Measurements from ENCODE around the gene ATP8A2.

Gene ATP8A2

GRCh38 chr13:25686831-25687470 lies 315.2 kb downstream of the ATP8A2 start:
- DNase-seq (ENCODE audit: low spot score): no peak

- no peak for DNase-seq (ENCODE audit: low spot score)
Observed at GRCh38 chr13:25687471-25688225, 315.9 kb downstream of the ATP8A2 start.

GRCh38 chr13:25688536-25688935 lies 316.8 kb downstream of the ATP8A2 start:
- DNase-seq (ENCODE audit: low spot score): no peak

GRCh38 chr13:25689539-25689938 lies 317.8 kb downstream of the ATP8A2 start:
- no peak for DNase-seq (ENCODE audit: low spot score)

- no peak for DNase-seq (ENCODE audit: low spot score)
Observed at GRCh38 chr13:25690582-25690981, 318.8 kb downstream of the ATP8A2 start.

- DNase-seq (ENCODE audit: low spot score): no peak
Observed at GRCh38 chr13:25691654-25692053, 319.9 kb downstream of the ATP8A2 start.

- no peak for DNase-seq (ENCODE audit: low spot score)
Observed at GRCh38 chr13:25692099-25692498, 320.3 kb downstream of the ATP8A2 start.

- DNase-seq (ENCODE audit: low spot score): no peak
Observed at GRCh38 chr13:25699056-25699455, 327.3 kb downstream of the ATP8A2 start.

- no peak for DNase-seq (ENCODE audit: low spot score)
Observed at GRCh38 chr13:25699600-25699999, 327.8 kb downstream of the ATP8A2 start.

- no peak for DNase-seq (ENCODE audit: low spot score)
Observed at GRCh38 chr13:25701304-25701703, 329.5 kb downstream of the ATP8A2 start.

- no peak for DNase-seq (ENCODE audit: low spot score)
Observed at GRCh38 chr13:25702386-25702785, 330.6 kb downstream of the ATP8A2 start.

GRCh38 chr13:25707726-25708125 lies 336.0 kb downstream of the ATP8A2 start:
- DNase-seq (ENCODE audit: low spot score): no peak

GRCh38 chr13:25708268-25708667 lies 336.5 kb downstream of the ATP8A2 start:
- DNase-seq (ENCODE audit: low spot score): no peak

- no peak for DNase-seq (ENCODE audit: low spot score)
Observed at GRCh38 chr13:25709088-25709487, 337.3 kb downstream of the ATP8A2 start.

GRCh38 chr13:25715760-25716159 lies 344.0 kb downstream of the ATP8A2 start:
- DNase-seq (ENCODE audit: low spot score): no peak

- DNase-seq (ENCODE audit: low spot score): no peak
Observed at GRCh38 chr13:25717666-25718197, 346.0 kb downstream of the ATP8A2 start.

- no peak for DNase-seq (ENCODE audit: low spot score)
Observed at GRCh38 chr13:25719666-25720065, 347.9 kb downstream of the ATP8A2 start.

GRCh38 chr13:25722893-25723292 lies 351.1 kb downstream of the ATP8A2 start:
- DNase-seq (ENCODE audit: low spot score): no peak

GRCh38 chr13:25725104-25725503 lies 353.3 kb downstream of the ATP8A2 start:
- no peak for DNase-seq (ENCODE audit: low spot score)

GRCh38 chr13:25727250-25727649 lies 355.5 kb downstream of the ATP8A2 start:
- no peak for DNase-seq (ENCODE audit: low spot score)

GRCh38 chr13:25727810-25728209 lies 356.0 kb downstream of the ATP8A2 start:
- DNase-seq (ENCODE audit: low spot score): no peak

GRCh38 chr13:25729201-25729600 lies 357.4 kb downstream of the ATP8A2 start:
- no peak for DNase-seq (ENCODE audit: low spot score)

GRCh38 chr13:25731037-25731436 lies 359.3 kb downstream of the ATP8A2 start:
- DNase-seq (ENCODE audit: low spot score): no peak

GRCh38 chr13:25731536-25731935 lies 359.8 kb downstream of the ATP8A2 start:
- DNase-seq (ENCODE audit: low spot score): no peak
